IMR-90 (cell line): ENCODE data around the gene MEIS2. TPM values are rescaled to one million over a fixed set of nuclear protein-coding genes. Genes with fewer than 3 reads are reported as not detected.

Source experiments
- ATAC-seq: fragments of 200-7000 bp; cut with Tn5 transposase; 2 replicates; pipeline ENCODE4 v1.9.1; 2020; ENCODE audit warnings: low read depth, mild to moderate bottlenecking, moderate library complexity
- BruUV-seq: library from RNA; stranded (reverse); fragments of 400-500 nt; replicated peaks from 2 replicates; lab custom pipeline; 2021; lab: Mats Ljungman, UMichigan
- CTCF ChIA-PET: fragments of 300-600 bp; formaldehyde crosslinking; extraction: SDS; loops from one replicate; lab custom pipeline; 2021; ENCODE audit warnings: antibody characterized with exemption; lab: Yijun Ruan, JAX
- POLR2A ChIA-PET: fragments of 300-600 bp; sonication (Branson Sonifier 250); formaldehyde crosslinking; loops from one replicate; lab custom pipeline; 2022; ENCODE audit warnings: antibody characterized with exemption; ENCODE audit not compliant: unreplicated experiment; lab: Charles Lee
- DNase-seq: peaks from one replicate; pipeline ENCODE4 v3.0.0; 2013
- H2AFZ ChIP-seq: replicated peaks from 2 replicates; pipeline ENCODE3; 2013; ENCODE audit warnings: low read length, mild to moderate bottlenecking; ENCODE audit not compliant: poor library complexity
- H2AK5ac ChIP-seq: 2 replicates; pipeline ENCODE4 v1.6.1; 2013; ENCODE audit warnings: low read depth, low read length, inconsistent platforms
- H2AK9ac ChIP-seq: replicated peaks from 2 replicates; pipeline ENCODE3; 2013; ENCODE audit warnings: mild to moderate bottlenecking, low read depth, low read length, moderate library complexity; ENCODE audit not compliant: poor library complexity
- H2BK120ac ChIP-seq: 2 replicates; pipeline ENCODE4 v1.6.1; 2013; ENCODE audit warnings: low read depth, low read length, inconsistent platforms
- H2BK15ac ChIP-seq: 3 replicates; pipeline ENCODE4 v1.6.1; 2013; ENCODE audit warnings: low read depth, low read length, inconsistent platforms
- H2BK20ac ChIP-seq: 2 replicates; pipeline ENCODE4 v1.6.1; 2013; ENCODE audit warnings: low read depth, mild to moderate bottlenecking, inconsistent platforms, low read length, moderate library complexity
- H2BK5ac ChIP-seq: 2 replicates; pipeline ENCODE4 v1.6.1; 2013; ENCODE audit warnings: mild to moderate bottlenecking, low read depth, low read length, inconsistent platforms; ENCODE audit not compliant: poor library complexity, severe bottlenecking
- H3K14ac ChIP-seq: replicated peaks from 2 replicates; pipeline ENCODE4 v1.6.1; 2013; ENCODE audit warnings: low read depth, low read length, inconsistent platforms
- H3K18ac ChIP-seq: 2 replicates; pipeline ENCODE4 v1.6.1; 2013; ENCODE audit warnings: low read depth, low read length, control low read depth
- H3K23ac ChIP-seq: 2 replicates; pipeline ENCODE4 v1.6.1; 2013; ENCODE audit warnings: low read depth, low read length, inconsistent platforms
- H3K27ac ChIP-seq: 2 replicates; pipeline ENCODE4 v1.5.1; 2013; ENCODE audit warnings: mild to moderate bottlenecking, control low read depth, low read length; ENCODE audit not compliant: insufficient read depth
- H3K27me3 ChIP-seq: 2 replicates; pipeline ENCODE4 v1.6.1; 2013; ENCODE audit warnings: low read length; ENCODE audit not compliant: control insufficient read depth, insufficient read depth
- H3K36me3 ChIP-seq: 2 replicates; pipeline ENCODE4 v1.6.1; 2013; ENCODE audit warnings: low read length, mixed read lengths; ENCODE audit not compliant: control insufficient read depth, insufficient read depth
- H3K4ac ChIP-seq: 2 replicates; pipeline ENCODE4 v1.6.1; 2013; ENCODE audit warnings: low read depth, low read length, inconsistent platforms
- H3K4me1 ChIP-seq: 2 replicates; pipeline ENCODE4 v1.6.1; 2013; ENCODE audit warnings: low read length, mixed read lengths; ENCODE audit not compliant: control insufficient read depth, insufficient read depth
- H3K4me2 ChIP-seq: 2 replicates; pipeline ENCODE4 v1.6.1; 2013; ENCODE audit warnings: low read depth, mild to moderate bottlenecking, control low read depth, low read length, moderate library complexity
- H3K4me3 ChIP-seq: 2 replicates; pipeline ENCODE4 v1.5.1; 2013; ENCODE audit warnings: low read depth, mild to moderate bottlenecking, control low read depth, low read length, moderate library complexity; ENCODE audit not compliant: insufficient read depth
- H3K56ac ChIP-seq: 2 replicates; pipeline ENCODE4 v1.6.1; 2013; ENCODE audit warnings: low read length, inconsistent platforms; ENCODE audit not compliant: insufficient read depth; ENCODE audit errors: extremely low read depth
- H3K79me1 ChIP-seq, 2 experiments: 2 replicates each; pipeline ENCODE4 v1.6.1; 2013; ENCODE audit warnings: low read length in 2 of 2, inconsistent platforms in 1 of 2, low read depth in 1 of 2
- H3K9ac ChIP-seq: 2 replicates; pipeline ENCODE4 v1.6.1; 2013; ENCODE audit warnings: low read depth, low read length, control low read depth
- H3K9me1 ChIP-seq: 2 replicates; pipeline ENCODE4 v1.6.1; 2013; ENCODE audit warnings: low read length, inconsistent platforms; ENCODE audit not compliant: insufficient read depth
- H3K9me3 ChIP-seq: 2 replicates; pipeline ENCODE4 v1.6.1; 2013; ENCODE audit warnings: low read length; ENCODE audit not compliant: control insufficient read depth, insufficient read depth
- H4K20me1 ChIP-seq: 2 replicates; pipeline ENCODE4 v1.6.1; 2013; ENCODE audit warnings: low read length, inconsistent platforms; ENCODE audit not compliant: insufficient read depth
- H4K5ac ChIP-seq: 2 replicates; pipeline ENCODE4 v1.6.1; 2013; ENCODE audit warnings: mild to moderate bottlenecking, low read depth, low read length, control low read depth
- H4K8ac ChIP-seq, 2 experiments: 2 replicates each; pipeline ENCODE4 v1.6.1; 2013; ENCODE audit warnings: low read depth in 2 of 2, low read length in 2 of 2, control low read depth in 1 of 2, inconsistent platforms in 1 of 2
- H4K91ac ChIP-seq: 2 replicates; pipeline ENCODE4 v1.6.1; 2013; ENCODE audit warnings: low read depth, low read length, inconsistent platforms; ENCODE audit not compliant: insufficient read depth
- CEBPB ChIP-seq: IDR thresholded peaks from 2 replicates; pipeline ENCODE4 v1.6.1; 2012; ENCODE audit warnings: low read depth, low read length, improper control_type of control experiment
- CHD1 ChIP-seq: IDR thresholded peaks from 2 replicates; pipeline ENCODE4 v1.6.1; 2012; ENCODE audit warnings: low read depth, low read length, improper control_type of control experiment
- WGBS, 2 experiments: methylation state at CpG; one replicate each; pipeline versions ENCODE4 v1.1.5 to v1.1.7; 2013; ENCODE audit warnings: missing lambda C conversion rate in 2 of 2; ENCODE audit not compliant: insufficient read length in 1 of 2; ENCODE audit errors: extremely low coverage in 2 of 2; 5-methylcytosine and 5-hydroxymethylcytosine counted together
- dilution Hi-C: fragments of 300-500 bp; cut with HindIII; formaldehyde crosslinking; loops from one replicate; pipeline ENCODE4 v1.14.3; 2018; ENCODE audit warnings: low sequenced_read_pairs; ENCODE audit not compliant: unreplicated experiment
- in situ Hi-C: fragments of 300-500 bp; cut with MboI; formaldehyde crosslinking; loops from 3 replicates; pipeline ENCODE4 v1.14.3; 2019; ENCODE audit warnings: low sequenced_read_pairs, inconsistent platforms, mixed read lengths
- intact Hi-C: fragments of 100-400 bp; cut with micrococcal nuclease; formaldehyde crosslinking; loops from 2 replicates; pipeline ENCODE4 v1.10.0; 2022
- polyA plus RNA-seq, 3 experiments: library from polyadenylated mRNA; depleted of rRNA; stranded (reverse); fragments of >200 nt; gene quantifications; 2 replicates each; pipeline ENCODE4 v1.2.3, GENCODE V29; 2012; ENCODE audit warnings: low replicate concordance in 1 of 3
- total RNA-seq: library from RNA; depleted of rRNA; stranded (reverse); fragments of >200 nt; gene quantifications from 2 replicates; pipeline ENCODE4 v1.2.3, GENCODE V29; 2012

The MEIS2 gene
- total and polyA plus RNA-seq, 2 of the 4 experiments (the other 2 are of a cell fraction): 70.1 to 71.3 TPM

DNA sequence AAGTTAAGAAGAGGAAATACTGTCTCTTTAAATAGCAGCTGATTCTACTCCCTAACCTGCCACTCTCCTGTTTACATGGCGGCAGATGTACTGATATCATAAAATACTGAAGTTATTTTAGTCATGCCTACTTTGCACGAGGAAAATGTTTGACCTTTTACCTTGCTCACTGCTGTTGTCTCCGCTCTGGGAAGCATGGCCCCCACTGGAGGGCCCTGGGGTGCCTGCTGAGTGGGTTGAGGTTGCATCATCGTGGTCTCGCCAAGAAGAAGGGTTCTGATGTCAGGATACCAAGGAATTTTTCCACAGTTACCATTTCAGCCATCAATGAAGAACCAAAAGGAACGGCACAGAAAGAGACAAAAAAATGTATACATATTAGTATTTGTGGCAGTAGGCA lies 16.7 kb downstream of the MEIS2 start:
- H3K4me3 ChIP-seq: no peak overlapping the region

More for the DNA sequence above, 16.7 kb downstream of the MEIS2 start:
- H3K14ac ChIP-seq: no peak overlapping the region
- H2BK15ac ChIP-seq: no peak overlapping the region
- no peak overlapping the region for H4K8ac ChIP-seq
- H3K79me1 ChIP-seq: peaks cover 18 to 51% of the 10 kb centered on the region in 2 experiments
- CTCF ChIA-PET: no interaction called here
- no peak overlapping the region for H4K91ac ChIP-seq
- H3K23ac ChIP-seq: no peak overlapping the region
- peaks cover 9% of the 10 kb centered on the region; the same call in 1 of the 2 replicates for H4K20me1 ChIP-seq
- H3K27ac ChIP-seq: no peak overlapping the region
- ATAC-seq (no peak), DNase-seq (no peak)
- no peaks in the 10 kb centered on the region for H3K27me3 ChIP-seq
- TF ChIP-seq CHD1 (no peak), CEBPB (0 out of 2 replicates have a peak, but pooled peaks have one; percentile 18)
- no peak overlapping the region for H2AFZ ChIP-seq
- no peak overlapping the region for H4K5ac ChIP-seq
- H3K36me3 ChIP-seq: peaks cover 22% of the 10 kb centered on the region
- intact Hi-C loops: no loop called here
- H3K4ac ChIP-seq: no peak overlapping the region
- H3K4me1 ChIP-seq: peaks cover 9% of the 10 kb centered on the region
- H3K9me3 ChIP-seq: no peaks in the 10 kb centered on the region
- no peak overlapping the region for H3K56ac ChIP-seq
- H3K9me1 ChIP-seq: peaks cover 4% of the 10 kb centered on the region; the same call in 1 of the 2 replicates
- H2BK20ac ChIP-seq: no peak overlapping the region
- no peak overlapping the region for H2AK9ac ChIP-seq
- no peak overlapping the region for H2AK5ac ChIP-seq
- H3K9ac ChIP-seq: no peak overlapping the region
- H3K4me2 ChIP-seq: no peak overlapping the region
- POLR2A ChIA-PET: no interaction called here
- dilution Hi-C loops: no loop called here
- H2BK120ac ChIP-seq: no peak overlapping the region
- no peak overlapping the region for H3K18ac ChIP-seq
- no CpG with 5 or more reads among the region's 6 CpGs for WGBS, 2 experiments
- no TSS peak for BruUV-seq
- in situ Hi-C loops: no loop called here
- H2BK5ac ChIP-seq: no peak overlapping the region
